Tibial nerve (tissue), 4 donors: ENCODE data around the gene PARP16.

Source experiments
- EP300 ChIP-seq, 2 donors: sonication (generic); formaldehyde crosslinking; IDR thresholded peaks; one replicate each; pipeline ENCODE4 v1.6.1; 2017; ENCODE audit warnings: antibody characterized with exemption in 2 of 2, mild to moderate bottlenecking in 1 of 2
- POLR2A ChIP-seq, 2 donors: fragments of 450-650 bp; IDR thresholded peaks; one replicate each; pipeline ENCODE4 v1.6.1; 2017; ENCODE audit warnings: antibody characterized with exemption in 2 of 2, mild to moderate bottlenecking in 2 of 2, moderate library complexity in 2 of 2
- TF ChIP-seq, protein P1 (sequence below), 5 experiments: fragments of 200-600 bp in 3 of 5; fragments of 450-650 bp in 2 of 5; sonication (generic) in 3 of 5; IDR thresholded peaks; one replicate each; pipeline ENCODE4 v1.5.1; 2016 to 2019; ENCODE audit warnings: antibody characterized with exemption in 5 of 5, mild to moderate bottlenecking in 3 of 5, moderate library complexity in 2 of 5

DNA sequence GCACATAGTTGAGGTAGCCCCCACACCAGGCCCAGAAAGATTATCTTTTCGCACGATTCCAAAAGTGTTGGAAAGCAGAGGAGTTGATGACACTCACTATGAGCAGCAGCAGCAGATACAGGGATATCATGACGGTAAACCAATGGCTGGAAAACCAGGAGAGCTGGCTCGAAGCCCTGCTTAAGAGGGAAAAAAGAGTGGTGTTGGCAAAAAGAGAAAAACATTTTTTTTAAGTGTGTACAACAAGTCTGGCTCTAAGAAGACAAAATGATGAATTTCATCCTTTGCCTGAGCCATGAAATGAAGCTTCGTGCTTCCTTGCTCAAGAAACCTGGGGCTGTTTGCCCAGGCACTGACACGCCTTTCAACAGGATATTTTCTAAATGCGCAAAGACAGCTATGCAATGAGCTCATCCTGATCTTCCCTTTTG, 27.3 kb downstream of the PARP16 start:
- TF ChIP-seq, protein P1, sequence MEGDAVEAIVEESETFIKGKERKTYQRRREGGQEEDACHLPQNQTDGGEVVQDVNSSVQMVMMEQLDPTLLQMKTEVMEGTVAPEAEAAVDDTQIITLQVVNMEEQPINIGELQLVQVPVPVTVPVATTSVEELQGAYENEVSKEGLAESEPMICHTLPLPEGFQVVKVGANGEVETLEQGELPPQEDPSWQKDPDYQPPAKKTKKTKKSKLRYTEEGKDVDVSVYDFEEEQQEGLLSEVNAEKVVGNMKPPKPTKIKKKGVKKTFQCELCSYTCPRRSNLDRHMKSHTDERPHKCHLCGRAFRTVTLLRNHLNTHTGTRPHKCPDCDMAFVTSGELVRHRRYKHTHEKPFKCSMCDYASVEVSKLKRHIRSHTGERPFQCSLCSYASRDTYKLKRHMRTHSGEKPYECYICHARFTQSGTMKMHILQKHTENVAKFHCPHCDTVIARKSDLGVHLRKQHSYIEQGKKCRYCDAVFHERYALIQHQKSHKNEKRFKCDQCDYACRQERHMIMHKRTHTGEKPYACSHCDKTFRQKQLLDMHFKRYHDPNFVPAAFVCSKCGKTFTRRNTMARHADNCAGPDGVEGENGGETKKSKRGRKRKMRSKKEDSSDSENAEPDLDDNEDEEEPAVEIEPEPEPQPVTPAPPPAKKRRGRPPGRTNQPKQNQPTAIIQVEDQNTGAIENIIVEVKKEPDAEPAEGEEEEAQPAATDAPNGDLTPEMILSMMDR (IDR thresholded peaks at IDR 0.05) = no peak
- TF ChIP-seq POLR2A (IDR thresholded peaks at IDR 0.05) = no peak
- peak in 1 of 2 donors; percentile 32 for TF ChIP-seq EP300 (IDR thresholded peaks at IDR 0.05)
